Cardiac fibroblast (primary cell): ENCODE results near the gene CNTN1.

Experiments
- DNase-seq, 2 donors: peaks; one replicate each; pipeline versions ENCODE4 v3.0.0 to v3.0.0-alpha.2; 2010; ENCODE audit warnings: low read depth in 2 of 2
- H3K4me3 ChIP-seq, 2 donors: replicated peaks in 1 of 2; 1 replicate in 1 of 2; 2 replicates in 1 of 2; pipeline ENCODE4 v1.5.1; 2011; ENCODE audit warnings: low read depth in 2 of 2, low read length in 2 of 2, mild to moderate bottlenecking in 2 of 2, moderate library complexity in 1 of 2
- TF ChIP-seq, protein P1 (sequence below): IDR thresholded peaks from one replicate; pipeline ENCODE4 v1.5.1; 2011; ENCODE audit warnings: low read depth, mild to moderate bottlenecking, low read length, inconsistent platforms

CNTN1 gene

DNA sequence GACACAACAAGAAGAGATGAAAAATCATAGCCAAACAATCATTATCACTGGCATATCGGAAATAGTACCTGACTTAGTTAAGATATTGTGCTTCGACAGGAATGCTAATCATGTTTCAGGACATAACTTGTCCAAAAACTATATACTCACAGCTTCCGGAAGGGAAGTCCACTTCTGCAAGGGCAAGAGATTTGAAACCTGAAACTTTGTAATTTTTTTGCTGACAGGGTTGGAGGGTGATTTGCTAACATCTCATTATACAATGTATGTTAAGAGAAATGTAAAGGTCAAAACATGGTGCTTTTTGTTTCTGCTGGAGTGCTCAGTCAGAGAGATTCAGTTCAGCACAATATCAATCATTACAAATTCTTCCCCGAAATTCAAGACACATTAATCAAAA, 200.3 kb downstream of the CNTN1 start:
- no peak overlapping the region for H3K4me3 ChIP-seq
- TF ChIP-seq, protein P1, sequence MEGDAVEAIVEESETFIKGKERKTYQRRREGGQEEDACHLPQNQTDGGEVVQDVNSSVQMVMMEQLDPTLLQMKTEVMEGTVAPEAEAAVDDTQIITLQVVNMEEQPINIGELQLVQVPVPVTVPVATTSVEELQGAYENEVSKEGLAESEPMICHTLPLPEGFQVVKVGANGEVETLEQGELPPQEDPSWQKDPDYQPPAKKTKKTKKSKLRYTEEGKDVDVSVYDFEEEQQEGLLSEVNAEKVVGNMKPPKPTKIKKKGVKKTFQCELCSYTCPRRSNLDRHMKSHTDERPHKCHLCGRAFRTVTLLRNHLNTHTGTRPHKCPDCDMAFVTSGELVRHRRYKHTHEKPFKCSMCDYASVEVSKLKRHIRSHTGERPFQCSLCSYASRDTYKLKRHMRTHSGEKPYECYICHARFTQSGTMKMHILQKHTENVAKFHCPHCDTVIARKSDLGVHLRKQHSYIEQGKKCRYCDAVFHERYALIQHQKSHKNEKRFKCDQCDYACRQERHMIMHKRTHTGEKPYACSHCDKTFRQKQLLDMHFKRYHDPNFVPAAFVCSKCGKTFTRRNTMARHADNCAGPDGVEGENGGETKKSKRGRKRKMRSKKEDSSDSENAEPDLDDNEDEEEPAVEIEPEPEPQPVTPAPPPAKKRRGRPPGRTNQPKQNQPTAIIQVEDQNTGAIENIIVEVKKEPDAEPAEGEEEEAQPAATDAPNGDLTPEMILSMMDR: no peak
- no peak for DNase-seq

DNA sequence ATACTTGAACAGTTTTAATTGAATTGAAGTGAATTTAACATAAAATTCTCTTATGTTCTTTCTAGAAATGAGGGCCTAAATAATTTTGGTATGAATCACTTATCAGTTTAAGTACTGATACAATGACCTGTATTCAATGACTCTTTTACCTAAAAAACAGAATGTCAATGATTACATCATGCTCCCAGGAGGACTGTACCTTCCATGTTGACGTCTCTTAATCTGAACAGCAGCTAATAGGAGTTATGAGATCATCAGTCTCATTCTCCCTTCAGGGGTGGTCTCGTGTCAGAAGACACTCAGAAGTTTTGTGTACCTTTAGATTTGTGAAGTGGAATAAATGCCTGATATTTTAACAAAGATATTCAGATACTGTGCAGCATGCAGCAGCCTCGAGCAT, 206.3 kb downstream of the CNTN1 start:
- TF ChIP-seq, protein P1: no peak
- no peak for DNase-seq
- H3K4me3 ChIP-seq: no peak overlapping the region

DNA sequence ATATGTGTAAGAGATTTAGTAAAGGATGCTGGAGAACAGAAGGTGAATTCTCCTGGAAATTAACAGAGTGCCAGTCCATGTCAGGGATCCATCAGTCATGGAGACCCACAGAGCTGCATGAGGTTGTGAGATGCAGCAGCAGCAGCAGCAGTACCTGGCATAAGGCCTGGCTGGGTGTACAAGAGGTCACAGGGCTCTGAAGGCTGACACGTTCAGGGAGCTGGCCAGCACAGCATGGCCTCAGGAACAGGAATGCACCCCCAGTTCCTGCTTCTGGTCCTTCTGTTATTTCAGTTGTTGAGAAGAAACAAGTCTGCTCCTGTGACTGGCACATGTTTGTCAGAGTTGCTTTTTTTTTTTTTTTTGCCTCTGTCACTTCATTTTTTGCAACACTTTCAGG, 210.8 kb downstream of the CNTN1 start:
- H3K4me3 ChIP-seq: no peak overlapping the region
- DNase-seq: no peak
- TF ChIP-seq, protein P1: no peak

DNA sequence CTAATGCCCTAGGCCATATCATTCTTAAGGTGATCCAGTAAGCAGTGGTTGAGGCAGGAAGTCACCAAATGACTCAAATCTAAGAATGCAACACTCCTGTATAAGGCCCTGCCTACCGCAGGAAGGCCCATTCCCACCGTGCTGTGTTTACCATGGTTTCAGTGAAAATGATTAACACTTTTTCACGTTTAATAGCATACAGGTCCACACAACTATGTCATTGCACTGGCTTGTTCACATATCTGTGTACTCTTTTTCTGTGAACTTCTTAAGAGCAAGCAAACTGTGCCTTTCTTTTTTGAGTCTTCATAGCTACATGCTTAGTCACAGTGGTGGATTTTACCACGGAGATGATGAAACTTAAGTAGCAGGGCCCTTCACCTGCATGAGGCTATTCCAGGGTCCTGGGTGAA, 214.9 kb downstream of the CNTN1 start:
- no peak overlapping the region for H3K4me3 ChIP-seq
- TF ChIP-seq, protein P1: no peak
- DNase-seq: no peak

DNA sequence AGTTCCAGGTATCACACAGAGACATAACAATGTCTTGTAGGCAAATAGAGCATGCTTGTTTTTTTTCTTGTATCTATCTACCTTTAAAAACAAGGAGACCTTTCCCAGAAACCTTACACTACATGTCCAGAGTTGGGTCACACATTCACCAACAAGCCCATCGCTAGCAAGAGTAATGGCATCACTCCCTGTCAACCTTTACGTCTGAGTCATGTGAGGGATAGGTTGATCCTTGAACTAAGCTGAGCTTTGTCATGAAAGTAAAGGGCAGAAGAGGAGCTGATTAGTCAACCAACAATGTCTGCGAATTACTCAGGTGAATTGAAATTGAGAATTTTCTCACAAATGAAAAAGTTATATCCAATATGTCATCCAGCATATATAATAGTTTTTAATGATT, 219.4 kb downstream of the CNTN1 start:
- TF ChIP-seq, protein P1: no peak
- no peak overlapping the region for H3K4me3 ChIP-seq
- DNase-seq: no peak

DNA sequence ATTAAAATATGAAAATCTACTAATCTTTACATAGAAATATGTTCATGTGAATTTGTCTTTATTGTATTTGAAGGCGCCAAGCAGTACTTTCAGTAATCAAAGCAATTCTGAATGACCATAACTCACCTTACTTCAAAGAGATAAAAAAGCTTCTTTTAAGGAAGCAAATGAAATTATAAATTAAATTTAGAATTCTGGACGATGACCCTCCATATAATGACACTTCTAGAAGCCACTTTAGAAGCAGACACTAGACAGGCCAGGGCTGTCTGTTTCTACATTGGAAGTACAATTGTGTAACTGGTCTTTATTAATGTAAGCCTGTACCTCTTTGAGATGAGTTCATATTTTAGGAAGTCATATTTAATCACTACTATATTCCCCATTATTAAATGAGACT, 222.9 kb downstream of the CNTN1 start:
- no peak for DNase-seq

DNA sequence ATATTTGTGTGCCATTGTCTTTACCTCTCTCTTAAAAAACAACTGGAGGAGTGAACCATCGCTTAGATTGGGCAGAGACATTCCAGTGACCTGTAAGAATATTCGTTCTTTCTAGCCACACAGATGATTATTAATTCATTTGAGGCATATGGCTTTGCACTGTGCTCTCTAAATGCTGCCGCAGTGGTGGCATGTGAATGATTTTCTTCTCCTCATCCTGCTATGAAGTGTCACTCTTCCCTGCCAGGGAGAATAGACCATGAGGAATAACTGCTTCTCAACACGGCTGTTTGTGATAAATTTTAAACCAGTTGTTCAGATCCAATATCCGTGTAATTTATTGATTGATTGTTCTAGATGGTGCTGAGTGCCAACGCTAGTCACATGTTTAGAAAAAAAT, 225.3 kb downstream of the CNTN1 start:
- TF ChIP-seq, protein P1: no peak
- H3K4me3 ChIP-seq: no peak overlapping the region
- DNase-seq: no peak

More for the DNA sequence above, 222.9 kb downstream of the CNTN1 start:
- TF ChIP-seq, protein P1: no peak
- H3K4me3 ChIP-seq: no peak overlapping the region
